Esophagus squamous epithelium (tissue), 4 donors: ENCODE measurements around the gene CXCL17.

Experiments used
- POLR2A ChIP-seq, 4 donors: fragments of 450-650 bp; IDR thresholded peaks; one replicate each; pipeline ENCODE4 v1.6.1; 2017; ENCODE audit warnings: antibody characterized with exemption in 4 of 4, mild to moderate bottlenecking in 4 of 4, moderate library complexity in 3 of 4
- TF ChIP-seq, protein P1 (sequence below), 6 experiments: fragments of 450-650 bp in 4 of 6; fragments of 200-600 bp in 2 of 6; sonication (generic) in 2 of 6; IDR thresholded peaks; one replicate each; pipeline ENCODE4 v1.5.1; 2016 to 2019; ENCODE audit warnings: antibody characterized with exemption in 6 of 6, mild to moderate bottlenecking in 4 of 6, moderate library complexity in 4 of 6

- TF ChIP-seq, protein P1, sequence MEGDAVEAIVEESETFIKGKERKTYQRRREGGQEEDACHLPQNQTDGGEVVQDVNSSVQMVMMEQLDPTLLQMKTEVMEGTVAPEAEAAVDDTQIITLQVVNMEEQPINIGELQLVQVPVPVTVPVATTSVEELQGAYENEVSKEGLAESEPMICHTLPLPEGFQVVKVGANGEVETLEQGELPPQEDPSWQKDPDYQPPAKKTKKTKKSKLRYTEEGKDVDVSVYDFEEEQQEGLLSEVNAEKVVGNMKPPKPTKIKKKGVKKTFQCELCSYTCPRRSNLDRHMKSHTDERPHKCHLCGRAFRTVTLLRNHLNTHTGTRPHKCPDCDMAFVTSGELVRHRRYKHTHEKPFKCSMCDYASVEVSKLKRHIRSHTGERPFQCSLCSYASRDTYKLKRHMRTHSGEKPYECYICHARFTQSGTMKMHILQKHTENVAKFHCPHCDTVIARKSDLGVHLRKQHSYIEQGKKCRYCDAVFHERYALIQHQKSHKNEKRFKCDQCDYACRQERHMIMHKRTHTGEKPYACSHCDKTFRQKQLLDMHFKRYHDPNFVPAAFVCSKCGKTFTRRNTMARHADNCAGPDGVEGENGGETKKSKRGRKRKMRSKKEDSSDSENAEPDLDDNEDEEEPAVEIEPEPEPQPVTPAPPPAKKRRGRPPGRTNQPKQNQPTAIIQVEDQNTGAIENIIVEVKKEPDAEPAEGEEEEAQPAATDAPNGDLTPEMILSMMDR (IDR thresholded peaks at IDR 0.05): peak in 1 of 6 experiments; percentile 23
- TF ChIP-seq POLR2A (IDR thresholded peaks at IDR 0.05): peak in 3 of 4 donors; percentile 9 to 86 (median 59)
Measured at GRCh38 chr19:42396381-42397262, 46.1 kb downstream of the CXCL17 start.
